Neutrophil (primary cell): ENCODE data around the gene LCN12.

Experiments
- H3K27ac ChIP-seq: fragments of 200-600 bp; sonication (generic); 2 replicates; pipeline ENCODE4 v1.5.1; 2016; ENCODE audit warnings: mild to moderate bottlenecking, moderate library complexity
- H3K27me3 ChIP-seq: fragments of 200-600 bp; sonication (generic); 2 replicates; pipeline ENCODE4 v1.6.0; 2016; ENCODE audit warnings: mild to moderate bottlenecking
- H3K36me3 ChIP-seq: fragments of 200-600 bp; sonication (generic); 2 replicates; pipeline ENCODE4 v1.5.1; 2017
- H3K4me1 ChIP-seq, 2 experiments: fragments of 200-600 bp in 1 of 2; sonication (generic) in 1 of 2; 1 replicate in 1 of 2; 2 replicates in 1 of 2; pipeline versions ENCODE4 v1.5.1 to v1.6.1; 2013 to 2016; ENCODE audit warnings: low read depth in 1 of 2, low read length in 1 of 2, mild to moderate bottlenecking in 1 of 2, moderate library complexity in 1 of 2; ENCODE audit not compliant: control insufficient read depth in 1 of 2, insufficient read depth in 1 of 2
- H3K4me3 ChIP-seq, 2 experiments: fragments of 200-600 bp in 1 of 2; sonication (generic) in 1 of 2; 1 replicate in 1 of 2; 2 replicates in 1 of 2; pipeline ENCODE4 v1.5.1; 2013 to 2016; ENCODE audit warnings: low read depth in 1 of 2, low read length in 1 of 2, mild to moderate bottlenecking in 1 of 2, moderate library complexity in 1 of 2
- H3K9me3 ChIP-seq: fragments of 200-600 bp; sonication (generic); 2 replicates; pipeline ENCODE4 v1.5.1; 2016
- CTCF ChIP-seq: fragments of 200-600 bp; sonication (generic); IDR thresholded peaks from 2 replicates; pipeline ENCODE4 v1.5.1; 2016; ENCODE audit warnings: antibody characterized with exemption

The LCN12 gene

GRCh38 chr9:136963751-136964150, 11.7 kb downstream of the LCN12 start:
- H3K9me3 ChIP-seq: no peaks in the 10 kb centered on the region
- H3K27ac ChIP-seq: no peak overlapping the region
- no peak for TF ChIP-seq CTCF
- no peaks in the 10 kb centered on the region for H3K4me1 ChIP-seq
- no peaks in the 10 kb centered on the region for H3K36me3 ChIP-seq
- H3K27me3 ChIP-seq: peaks cover 10% of the 10 kb centered on the region
- no peak overlapping the region for H3K4me3 ChIP-seq

- Histone ChIP-seq H3K4me1 (no peaks in the 10 kb centered on the region), H3K36me3 (no peaks in the 10 kb centered on the region), H3K9me3 (no peaks in the 10 kb centered on the region), H3K27me3 (peaks cover 10% of the 10 kb centered on the region), H3K27ac (no peak overlapping the region), H3K4me3 (no peak overlapping the region)
- TF ChIP-seq CTCF: no peak
Observed at GRCh38 chr9:136964171-136964689, 12.2 kb downstream of the LCN12 start.

- H3K4me3 ChIP-seq: no peak overlapping the region
- H3K27ac ChIP-seq: no peak overlapping the region
- H3K36me3 ChIP-seq: no peaks in the 10 kb centered on the region
- H3K4me1 ChIP-seq: no peaks in the 10 kb centered on the region
- H3K9me3 ChIP-seq: no peaks in the 10 kb centered on the region
- peaks cover 10% of the 10 kb centered on the region for H3K27me3 ChIP-seq
- no peak for TF ChIP-seq CTCF
Observed at GRCh38 chr9:136964833-136965422, 12.9 kb downstream of the LCN12 start.

- no peak for TF ChIP-seq CTCF
Observed at GRCh38 chr9:136965771-136966484, 13.9 kb downstream of the LCN12 start.

GRCh38 chr9:136968333-136969127, 16.5 kb downstream of the LCN12 start:
- H3K27me3 ChIP-seq: peaks cover 15% of the 10 kb centered on the region
- H3K9me3 ChIP-seq: no peaks in the 10 kb centered on the region
- H3K36me3 ChIP-seq: no peaks in the 10 kb centered on the region
- H3K27ac ChIP-seq: no peak overlapping the region
- H3K4me1 ChIP-seq: no peaks in the 10 kb centered on the region
- H3K4me3 ChIP-seq: no peak overlapping the region
- TF ChIP-seq CTCF: no peak

More at GRCh38 chr9:136965771-136966484, 13.9 kb downstream of the LCN12 start:
- H3K9me3 ChIP-seq: no peaks in the 10 kb centered on the region
- no peaks in the 10 kb centered on the region for H3K36me3 ChIP-seq
- no peaks in the 10 kb centered on the region for H3K4me1 ChIP-seq
- H3K27me3 ChIP-seq: peaks cover 10% of the 10 kb centered on the region
- H3K4me3 ChIP-seq: no peak overlapping the region
- no peak overlapping the region for H3K27ac ChIP-seq
